ENCODE measurements around the gene TMEM89.

DNA sequence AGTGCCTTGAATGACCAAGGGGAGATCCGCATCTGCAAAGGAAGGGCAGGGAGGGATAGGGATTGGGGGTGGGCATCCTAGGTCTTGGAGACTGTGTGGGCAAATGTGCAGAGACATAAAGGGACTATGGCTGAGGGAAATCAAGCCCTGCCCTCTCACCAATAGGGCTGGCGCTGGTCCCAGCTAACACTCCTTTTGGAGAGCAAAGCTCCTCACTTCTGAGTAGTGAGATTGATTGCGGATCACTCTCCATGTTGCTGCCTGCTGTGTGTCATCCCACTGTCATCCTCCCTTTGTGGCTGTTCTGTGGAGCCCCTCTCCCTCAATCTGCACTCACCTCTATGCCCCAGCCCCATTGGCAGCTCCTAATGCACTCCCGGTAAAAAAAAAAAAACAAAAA is 43.4 kb upstream of the TMEM89 start:
- TF ChIP-seq, protein P1, sequence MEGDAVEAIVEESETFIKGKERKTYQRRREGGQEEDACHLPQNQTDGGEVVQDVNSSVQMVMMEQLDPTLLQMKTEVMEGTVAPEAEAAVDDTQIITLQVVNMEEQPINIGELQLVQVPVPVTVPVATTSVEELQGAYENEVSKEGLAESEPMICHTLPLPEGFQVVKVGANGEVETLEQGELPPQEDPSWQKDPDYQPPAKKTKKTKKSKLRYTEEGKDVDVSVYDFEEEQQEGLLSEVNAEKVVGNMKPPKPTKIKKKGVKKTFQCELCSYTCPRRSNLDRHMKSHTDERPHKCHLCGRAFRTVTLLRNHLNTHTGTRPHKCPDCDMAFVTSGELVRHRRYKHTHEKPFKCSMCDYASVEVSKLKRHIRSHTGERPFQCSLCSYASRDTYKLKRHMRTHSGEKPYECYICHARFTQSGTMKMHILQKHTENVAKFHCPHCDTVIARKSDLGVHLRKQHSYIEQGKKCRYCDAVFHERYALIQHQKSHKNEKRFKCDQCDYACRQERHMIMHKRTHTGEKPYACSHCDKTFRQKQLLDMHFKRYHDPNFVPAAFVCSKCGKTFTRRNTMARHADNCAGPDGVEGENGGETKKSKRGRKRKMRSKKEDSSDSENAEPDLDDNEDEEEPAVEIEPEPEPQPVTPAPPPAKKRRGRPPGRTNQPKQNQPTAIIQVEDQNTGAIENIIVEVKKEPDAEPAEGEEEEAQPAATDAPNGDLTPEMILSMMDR (IDR thresholded peaks at IDR 0.05) = no peak
- TF ChIP-seq POLR2A (IDR thresholded peaks at IDR 0.05) (no peak), EP300 (IDR thresholded peaks at IDR 0.05) (no peak)
